HepG2 (cell line): ENCODE measurements around the gene SFMBT1. TPM values are rescaled to one million over a fixed set of nuclear protein-coding genes. Genes with fewer than 3 reads are reported as not detected.

ENCODE experiments used
- ATAC-seq: fragments of 200-7000 bp; cut with Tn5 transposase; 3 replicates; pipeline ENCODE4 v1.9.1; 2020; ENCODE audit warnings: mild to moderate bottlenecking, moderate library complexity
- BruUV-seq: library from RNA; stranded (reverse); fragments of 400-500 nt; replicated peaks from 2 replicates; lab custom pipeline; 2021; lab: Mats Ljungman, UMichigan
- CTCF ChIA-PET: fragments of 300-600 bp; formaldehyde crosslinking; extraction: SDS; loops from one replicate; lab custom pipeline; 2021; ENCODE audit warnings: low total read pairs, inconsistent platforms, low intra/inter-chr PET ratio; lab: Yijun Ruan, JAX
- POLR2A ChIA-PET: fragments of 350-600 bp; sonication (Branson Sonifier 250); formaldehyde crosslinking; loops from one replicate; lab custom pipeline; 2020; ENCODE audit warnings: antibody characterized with exemption, inconsistent platforms; lab: Yijun Ruan, JAX
- DNase-seq: peaks from one replicate; pipeline ENCODE4 v3.0.0-alpha.2; 2015; ENCODE audit warnings: low spot score
- FAIRE-seq: peaks from 3 replicates; lab custom pipeline; 2011; peaks lifted over from hg19 to GRCh38; lab: Jason Lieb, UNC
- H2AFZ ChIP-seq: one replicate; pipeline ENCODE4 v1.6.1; 2011; ENCODE audit warnings: low read length, inconsistent platforms
- H3K27ac ChIP-seq: fragments of 300-600 bp; 3 replicates; pipeline ENCODE4 v1.8.0; 2011; ENCODE audit warnings: mixed run types, mild to moderate bottlenecking, mixed read lengths, low read length, inconsistent platforms; ENCODE audit not compliant: insufficient read depth; ENCODE audit errors: extremely low read length
- H3K27me3 ChIP-seq, 2 experiments: fragments of 200-600 bp in 1 of 2; 2 replicates in 1 of 2; 3 replicates in 1 of 2; pipeline versions ENCODE4 v1.6.0 to v1.8.0; 2011; ENCODE audit warnings: low read length in 2 of 2, mild to moderate bottlenecking in 2 of 2, moderate library complexity in 2 of 2, inconsistent platforms in 1 of 2; ENCODE audit not compliant: insufficient read depth in 2 of 2, control insufficient read depth in 1 of 2
- H3K36me3 ChIP-seq, 2 experiments: fragments of 200-600 bp in 1 of 2; replicated peaks in 1 of 2; 2 replicates in 1 of 2; 3 replicates in 1 of 2; pipeline versions ENCODE4 v1.5.1 to v1.8.0; 2011; ENCODE audit warnings: low read length in 2 of 2, inconsistent platforms in 1 of 2; ENCODE audit not compliant: insufficient read depth in 2 of 2, control insufficient read depth in 1 of 2
- H3K4me1 ChIP-seq: 2 replicates; pipeline ENCODE4 v1.5.1; 2012; ENCODE audit warnings: low read length, inconsistent platforms; ENCODE audit not compliant: insufficient read depth
- H3K4me2 ChIP-seq: 2 replicates; pipeline ENCODE4 v1.6.0; 2011; ENCODE audit warnings: low read depth, low read length, inconsistent platforms
- H3K4me3 ChIP-seq, 3 experiments: fragments of 200-600 bp in 1 of 3; sonication (generic), shearing (Covaris generic) in 1 of 3; replicated peaks in 1 of 3; 2 replicates each; pipeline ENCODE4 v1.5.1; 2011 to 2016; ENCODE audit warnings: low read length in 3 of 3, inconsistent platforms in 2 of 3, low read depth in 2 of 3, mild to moderate bottlenecking in 2 of 3, control low read depth in 1 of 3, mixed read lengths in 1 of 3; ENCODE audit not compliant: insufficient read depth in 1 of 3
- H3K79me2 ChIP-seq: one replicate; pipeline ENCODE4 v1.6.1; 2011; ENCODE audit warnings: low read length, inconsistent platforms; ENCODE audit not compliant: insufficient read depth
- H3K9ac ChIP-seq: 2 replicates; pipeline ENCODE4 v1.6.0; 2011; ENCODE audit warnings: mild to moderate bottlenecking, low read depth, low read length, inconsistent platforms; ENCODE audit not compliant: insufficient read depth
- H3K9me3 ChIP-seq: 2 replicates; pipeline ENCODE4 v1.5.1; 2012; ENCODE audit warnings: mild to moderate bottlenecking, low read length
- H4K20me1 ChIP-seq: 2 replicates; pipeline ENCODE4 v1.6.0; 2011; ENCODE audit warnings: inconsistent platforms, mild to moderate bottlenecking, low read length, moderate library complexity; ENCODE audit not compliant: insufficient read depth
- AHR ChIP-seq: IDR thresholded peaks from 2 replicates; pipeline ENCODE4 v1.6.1; 2018; ENCODE audit warnings: missing genetic modification reagents, missing compliant biosample characterization
- EZH2 ChIP-seq: conservative IDR thresholded peaks from 2 replicates; pipeline ENCODE4 v1.6.1; 2012; ENCODE audit warnings: mild to moderate bottlenecking, low read depth, low read length, moderate library complexity
- GATA4 ChIP-seq: sonication (generic); IDR thresholded peaks from 2 replicates; pipeline ENCODE4 v1.6.1; 2016; ENCODE audit warnings: antibody characterized with exemption, low read depth, borderline replicate concordance
- HOXA3 ChIP-seq: sonication (generic); formaldehyde crosslinking; IDR thresholded peaks from 2 replicates; pipeline ENCODE4 v1.5.0; 2020; ENCODE audit warnings: missing genetic modification reagents
- KLF9 ChIP-seq: IDR thresholded peaks from 2 replicates; pipeline ENCODE4 v1.6.1; 2016; ENCODE audit warnings: low read depth
- SRY ChIP-seq: sonication (generic); formaldehyde crosslinking; IDR thresholded peaks from 2 replicates; pipeline ENCODE4 v1.8.0; 2022; ENCODE audit warnings: mild to moderate bottlenecking, missing genetic modification reagents
- TCF7L2 ChIP-seq: IDR thresholded peaks from 2 replicates; pipeline ENCODE4 v1.6.1; 2011; ENCODE audit warnings: mild to moderate bottlenecking, low read depth, low read length, moderate library complexity
- ZBTB38 ChIP-seq: sonication (generic); formaldehyde crosslinking; IDR thresholded peaks from 2 replicates; pipeline ENCODE4 v1.5.1; 2020; ENCODE audit warnings: mild to moderate bottlenecking, missing genetic modification reagents
- ZFP36L1 ChIP-seq: sonication (generic); formaldehyde crosslinking; IDR thresholded peaks from 2 replicates; pipeline ENCODE4 v1.8.0; 2022; ENCODE audit warnings: mild to moderate bottlenecking, missing genetic modification reagents, moderate library complexity
- ZNF224 ChIP-seq: sonication (generic); formaldehyde crosslinking; IDR thresholded peaks from 2 replicates; pipeline ENCODE4 v1.5.0; 2020; ENCODE audit warnings: mild to moderate bottlenecking, missing genetic modification reagents
- ZNF589 ChIP-seq: sonication (generic); formaldehyde crosslinking; conservative IDR thresholded peaks from 2 replicates; pipeline ENCODE4 v1.8.0; 2022; ENCODE audit warnings: mild to moderate bottlenecking, moderate library complexity, missing genetic modification reagents
- ZNF713 ChIP-seq: sonication (generic); formaldehyde crosslinking; IDR thresholded peaks from 2 replicates; pipeline ENCODE4 v1.4.0; 2020; ENCODE audit warnings: mild to moderate bottlenecking, missing genetic modification reagents
- ZSCAN29 ChIP-seq: sonication (generic); formaldehyde crosslinking; conservative IDR thresholded peaks from 2 replicates; pipeline ENCODE4 v1.4.0; 2020; ENCODE audit warnings: mild to moderate bottlenecking, missing genetic modification reagents
- WGBS: methylation state at CpG from one replicate; pipeline ENCODE4 v1.1.6; 2017; ENCODE audit warnings: low lambda C conversion rate; 5-methylcytosine and 5-hydroxymethylcytosine counted together
- in situ Hi-C: cut with HindIII; loops from 2 replicates; pipeline ENCODE4 v1.10.0; 2017; ENCODE audit warnings: low pct_unique_long_range_greater_than_20kb; ENCODE audit not compliant: extremely low pct_ligation_motif_present
- intact Hi-C: fragments of 100-400 bp; cut with micrococcal nuclease; formaldehyde crosslinking; loops from one replicate; pipeline ENCODE4 v1.10.0; 2022; ENCODE audit not compliant: unreplicated experiment
- polyA plus RNA-seq, 8 experiments: library from polyadenylated mRNA; depleted of rRNA in 3 of 8; stranded (reverse) in 7 of 8; unstranded in 1 of 8; fragments of >200 nt; fragmentation: Illumina TruSeq in 4 of 8; extraction: Trizol in 4 of 8; gene quantifications; 2 replicates each; pipeline versions ENCODE4 v1.2.1 to v1.2.3, GENCODE V29; 2011 to 2016; ENCODE audit warnings: low read depth in 4 of 8, missing spikeins in 1 of 8, mixed read lengths in 1 of 8; ENCODE audit not compliant: insufficient read depth in 1 of 8
- total RNA-seq, 5 experiments: library from RNA; depleted of rRNA; stranded (reverse); fragments of >200 nt; fragmentation: Illumina TruSeq; extraction: Trizol; gene quantifications; 2 replicates each; pipeline ENCODE4 v1.2.3, GENCODE V29; 2016; ENCODE audit warnings: low read depth in 1 of 5
- TF ChIP-seq, protein P1 (sequence below): sonication (generic); formaldehyde crosslinking; IDR thresholded peaks from 2 replicates; pipeline ENCODE4 v1.4.0; 2020; ENCODE audit warnings: missing genetic modification reagents, mild to moderate bottlenecking, borderline replicate concordance
- TF ChIP-seq, protein P2 (sequence below): sonication (generic); formaldehyde crosslinking; IDR thresholded peaks from 2 replicates; pipeline ENCODE4 v1.5.1; 2020; ENCODE audit warnings: missing genetic modification reagents, mild to moderate bottlenecking, borderline replicate concordance
- TF ChIP-seq, protein P3 (sequence below): sonication (generic); formaldehyde crosslinking; IDR thresholded peaks from 2 replicates; pipeline ENCODE4 v1.4.0; 2020; ENCODE audit warnings: mild to moderate bottlenecking, missing genetic modification reagents, borderline replicate concordance
- TF ChIP-seq, protein P4 (sequence below): sonication (generic); formaldehyde crosslinking; IDR thresholded peaks from 2 replicates; pipeline ENCODE4 v1.8.0; 2022; ENCODE audit warnings: low read depth, missing genetic modification reagents

The SFMBT1 gene
- total and polyA plus RNA-seq, 2 of the 13 experiments (the other 11 are each of a cell fraction or from before 2014, with no cell fraction given): 3.8 to 12.8 TPM

DNA sequence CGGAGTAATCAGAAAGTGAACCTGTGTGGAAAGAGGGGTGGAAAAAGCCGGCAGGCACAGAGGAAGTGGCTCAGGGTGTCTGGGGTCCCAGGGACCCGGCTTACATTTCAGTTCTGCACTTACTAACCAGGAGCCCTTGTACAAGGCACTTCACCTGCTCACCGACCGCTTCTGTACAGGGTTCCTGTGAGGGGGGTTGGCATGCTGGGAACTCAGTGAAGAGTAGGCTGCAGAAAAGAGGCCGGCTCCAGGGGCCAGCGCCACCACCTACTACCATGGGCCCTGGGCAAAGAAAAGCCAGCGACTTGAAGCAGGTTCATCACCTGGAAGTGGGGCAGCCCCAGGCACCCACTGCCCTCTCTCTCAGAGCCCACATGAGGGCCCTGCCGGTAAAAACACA lies 154.7 kb downstream of the SFMBT1 start (continued):
- TF ChIP-seq, protein P1, sequence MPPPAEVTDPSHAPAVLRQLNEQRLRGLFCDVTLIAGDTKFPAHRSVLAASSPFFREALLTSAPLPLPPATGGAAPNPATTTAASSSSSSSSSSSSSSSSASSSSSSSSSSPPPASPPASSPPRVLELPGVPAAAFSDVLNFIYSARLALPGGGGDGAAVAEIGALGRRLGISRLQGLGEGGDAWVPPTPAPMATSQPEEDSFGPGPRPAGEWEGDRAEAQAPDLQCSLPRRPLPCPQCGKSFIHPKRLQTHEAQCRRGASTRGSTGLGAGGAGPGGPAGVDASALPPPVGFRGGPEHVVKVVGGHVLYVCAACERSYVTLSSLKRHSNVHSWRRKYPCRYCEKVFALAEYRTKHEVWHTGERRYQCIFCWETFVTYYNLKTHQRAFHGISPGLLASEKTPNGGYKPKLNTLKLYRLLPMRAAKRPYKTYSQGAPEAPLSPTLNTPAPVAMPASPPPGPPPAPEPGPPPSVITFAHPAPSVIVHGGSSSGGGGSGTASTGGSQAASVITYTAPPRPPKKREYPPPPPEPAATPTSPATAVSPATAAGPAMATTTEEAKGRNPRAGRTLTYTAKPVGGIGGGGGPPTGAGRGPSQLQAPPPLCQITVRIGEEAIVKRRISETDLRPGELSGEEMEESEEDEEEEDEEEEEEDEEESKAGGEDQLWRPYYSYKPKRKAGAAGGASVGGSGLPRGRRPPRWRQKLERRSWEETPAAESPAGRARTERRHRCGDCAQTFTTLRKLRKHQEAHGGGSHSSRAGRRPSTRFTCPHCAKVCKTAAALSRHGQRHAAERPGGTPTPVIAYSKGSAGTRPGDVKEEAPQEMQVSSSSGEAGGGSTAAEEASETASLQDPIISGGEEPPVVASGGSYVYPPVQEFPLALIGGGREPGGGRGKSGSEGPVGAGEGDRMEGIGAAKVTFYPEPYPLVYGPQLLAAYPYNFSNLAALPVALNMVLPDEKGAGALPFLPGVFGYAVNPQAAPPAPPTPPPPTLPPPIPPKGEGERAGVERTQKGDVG (CRISPR knock-in tag): peak; percentile 34; the same call in 1 of the 2 replicates
- TF ChIP-seq ZNF589 (no peak), ZSCAN29 (CRISPR knock-in tag) (no peak), ZFP36L1 (0 out of 2 replicates have a peak, but pooled peaks have one; percentile 20), TCF7L2 (no peak)

DNA sequence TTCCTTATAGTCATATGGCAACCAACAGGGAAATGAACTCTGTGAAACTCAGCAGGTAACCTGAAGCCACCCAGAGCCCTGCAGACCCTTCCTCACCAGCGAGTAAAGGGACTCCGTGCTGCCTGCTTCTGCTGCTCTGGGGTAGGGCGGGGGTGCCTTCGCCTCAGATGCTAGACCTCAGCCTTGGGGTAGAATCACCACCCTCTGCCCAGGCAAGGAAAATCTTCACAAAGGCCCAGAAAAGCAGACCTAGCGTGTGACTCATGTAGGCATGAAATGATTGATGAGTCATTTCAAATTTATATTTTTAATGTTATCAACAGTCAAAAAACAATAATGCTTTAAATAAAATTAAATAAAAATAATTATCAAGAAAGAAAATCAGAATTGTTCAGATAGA lies 155.1 kb downstream of the SFMBT1 start:
- ATAC-seq: no peak
- TF ChIP-seq GATA4 (no peak), ZNF713 (CRISPR knock-in tag) (no peak), SRY (CRISPR knock-in tag) (no peak), EZH2 (no peak), ZNF224 (CRISPR knock-in tag) (no peak), ZBTB38 (CRISPR knock-in tag) (no peak), HOXA3 (CRISPR knock-in tag) (no peak), AHR (no peak), KLF9 (CRISPR knock-in tag) (no peak)
- TF ChIP-seq, protein P2, sequence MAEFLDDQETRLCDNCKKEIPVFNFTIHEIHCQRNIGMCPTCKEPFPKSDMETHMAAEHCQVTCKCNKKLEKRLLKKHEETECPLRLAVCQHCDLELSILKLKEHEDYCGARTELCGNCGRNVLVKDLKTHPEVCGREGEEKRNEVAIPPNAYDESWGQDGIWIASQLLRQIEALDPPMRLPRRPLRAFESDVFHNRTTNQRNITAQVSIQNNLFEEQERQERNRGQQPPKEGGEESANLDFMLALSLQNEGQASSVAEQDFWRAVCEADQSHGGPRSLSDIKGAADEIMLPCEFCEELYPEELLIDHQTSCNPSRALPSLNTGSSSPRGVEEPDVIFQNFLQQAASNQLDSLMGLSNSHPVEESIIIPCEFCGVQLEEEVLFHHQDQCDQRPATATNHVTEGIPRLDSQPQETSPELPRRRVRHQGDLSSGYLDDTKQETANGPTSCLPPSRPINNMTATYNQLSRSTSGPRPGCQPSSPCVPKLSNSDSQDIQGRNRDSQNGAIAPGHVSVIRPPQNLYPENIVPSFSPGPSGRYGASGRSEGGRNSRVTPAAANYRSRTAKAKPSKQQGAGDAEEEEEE: no peak
- TF ChIP-seq, protein P3, sequence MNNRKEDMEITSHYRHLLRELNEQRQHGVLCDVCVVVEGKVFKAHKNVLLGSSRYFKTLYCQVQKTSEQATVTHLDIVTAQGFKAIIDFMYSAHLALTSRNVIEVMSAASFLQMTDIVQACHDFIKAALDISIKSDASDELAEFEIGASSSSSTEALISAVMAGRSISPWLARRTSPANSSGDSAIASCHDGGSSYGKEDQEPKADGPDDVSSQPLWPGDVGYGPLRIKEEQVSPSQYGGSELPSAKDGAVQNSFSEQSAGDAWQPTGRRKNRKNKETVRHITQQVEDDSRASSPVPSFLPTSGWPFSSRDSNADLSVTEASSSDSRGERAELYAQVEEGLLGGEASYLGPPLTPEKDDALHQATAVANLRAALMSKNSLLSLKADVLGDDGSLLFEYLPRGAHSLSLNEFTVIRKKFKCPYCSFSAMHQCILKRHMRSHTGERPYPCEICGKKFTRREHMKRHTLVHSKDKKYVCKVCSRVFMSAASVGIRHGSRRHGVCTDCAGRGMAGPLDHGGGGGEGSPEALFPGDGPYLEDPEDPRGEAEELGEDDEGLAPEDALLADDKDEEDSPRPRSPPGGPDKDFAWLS: no peak
- TF ChIP-seq, protein P4, sequence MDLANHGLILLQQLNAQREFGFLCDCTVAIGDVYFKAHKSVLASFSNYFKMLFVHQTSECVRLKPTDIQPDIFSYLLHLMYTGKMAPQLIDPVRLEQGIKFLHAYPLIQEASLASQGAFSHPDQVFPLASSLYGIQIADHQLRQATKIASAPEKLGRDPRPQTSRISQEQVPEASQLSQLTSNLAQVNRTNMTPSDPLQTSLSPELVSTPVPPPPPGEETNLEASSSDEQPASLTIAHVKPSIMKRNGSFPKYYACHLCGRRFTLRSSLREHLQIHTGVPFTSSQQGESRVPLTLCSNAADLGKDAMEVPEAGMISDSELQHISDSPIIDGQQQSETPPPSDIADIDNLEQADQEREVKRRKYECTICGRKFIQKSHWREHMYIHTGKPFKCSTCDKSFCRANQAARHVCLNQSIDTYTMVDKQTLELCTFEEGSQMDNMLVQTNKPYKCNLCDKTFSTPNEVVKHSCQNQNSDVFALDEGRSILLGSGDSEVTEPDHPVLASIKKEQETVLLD: no peak

More for the DNA sequence above, 155.1 kb downstream of the SFMBT1 start:
- Histone ChIP-seq H3K27ac (peak overlapping the region; percentile 68), H3K4me3 (no peak overlapping the region), H3K79me2 (peaks cover 10% of the 10 kb centered on the region), H2AFZ (no peak overlapping the region), H3K36me3 (no peaks in the 10 kb centered on the region; a peak in 1 of 5 replicates), H3K4me2 (no peak overlapping the region), H3K9ac (no peak overlapping the region), H3K4me1 (peaks cover 48% of the 10 kb centered on the region), H4K20me1 (no peaks in the 10 kb centered on the region), H3K9me3 (no peaks in the 10 kb centered on the region), H3K27me3 (no peaks in the 10 kb centered on the region)
- 93% methylated on average over 5 of the region's 5 CpGs for WGBS
- CTCF ChIA-PET: no interaction called here
- POLR2A ChIA-PET: no interaction called here
- intact Hi-C loops (loop anchor here (5.0 kb wide), 1 partner anchor 38 kb away; no protein-coding TSS in a partner anchor), in situ Hi-C loops (no loop called here)
- FAIRE-seq: no peak
- DNase-seq: no peak
- no TSS peak for BruUV-seq
